GM19351 (cell line): Measurements from ENCODE around the gene PFN4.

Source experiments
- ATAC-seq: cut with Tn5 transposase; IDR thresholded peaks from one replicate; pipeline ENCODE4 v1.9.1; 2021; ENCODE audit warnings: mild to moderate bottlenecking, moderate library complexity; ENCODE audit not compliant: unreplicated experiment

Gene PFN4

DNA sequence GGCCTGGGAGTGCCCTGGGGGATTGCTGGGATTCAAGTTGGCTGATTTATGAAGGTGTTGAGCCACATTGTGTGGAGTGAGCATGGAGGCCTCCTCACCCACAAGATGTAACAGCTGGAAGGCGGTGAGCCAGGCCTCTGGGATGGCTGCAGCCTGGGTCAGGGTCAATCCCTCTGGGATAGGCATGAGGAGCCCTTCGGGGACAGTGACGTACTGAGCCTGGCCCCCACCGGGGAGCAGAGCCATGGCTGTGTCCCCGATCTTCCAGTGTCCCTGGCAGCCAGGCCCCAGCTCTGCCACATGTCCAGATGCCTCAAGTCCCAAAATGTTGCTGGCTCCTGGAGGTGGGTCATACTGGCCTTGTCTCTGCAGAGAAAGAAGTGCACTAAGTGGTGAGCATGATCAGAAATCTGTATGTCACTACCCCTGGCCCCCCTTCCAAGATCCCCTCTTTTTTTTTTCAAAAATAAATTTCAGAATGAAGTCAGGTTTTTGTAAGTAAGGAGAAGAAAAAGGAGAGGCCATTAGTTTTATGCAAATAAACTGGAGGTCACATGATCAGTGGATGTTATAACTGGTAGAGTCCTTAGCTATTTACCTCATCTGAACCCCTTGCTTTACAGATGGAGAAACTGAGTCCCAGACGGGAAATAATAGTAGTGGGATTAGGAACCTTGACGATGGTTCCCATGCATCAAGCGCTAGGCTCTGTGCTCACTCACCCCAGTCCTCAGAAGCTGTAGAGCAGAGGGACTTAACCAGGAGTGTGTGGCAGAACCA lies 40.2 kb downstream of the PFN4 start:
- ATAC-seq: no peak

DNA sequence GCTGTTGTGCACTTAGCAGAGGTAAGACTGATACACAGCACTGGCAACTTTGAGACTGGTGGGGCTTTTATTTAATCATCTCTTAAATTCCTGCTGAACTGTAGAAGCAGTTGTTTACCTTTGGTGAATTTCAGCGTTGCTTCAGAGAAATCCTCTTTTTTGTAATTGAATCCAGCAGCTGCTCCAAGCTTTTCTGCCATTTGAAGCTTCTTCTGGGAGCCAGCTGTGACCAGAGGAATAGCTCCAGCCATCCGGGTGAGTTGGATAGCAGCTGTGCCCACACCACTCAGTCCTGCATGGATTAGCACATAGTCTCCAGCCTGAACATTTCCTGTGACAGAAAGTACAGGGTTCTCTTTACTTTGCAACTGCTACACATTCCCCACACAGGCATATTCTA lies 42.4 kb downstream of the PFN4 start:
- no peak for ATAC-seq

DNA sequence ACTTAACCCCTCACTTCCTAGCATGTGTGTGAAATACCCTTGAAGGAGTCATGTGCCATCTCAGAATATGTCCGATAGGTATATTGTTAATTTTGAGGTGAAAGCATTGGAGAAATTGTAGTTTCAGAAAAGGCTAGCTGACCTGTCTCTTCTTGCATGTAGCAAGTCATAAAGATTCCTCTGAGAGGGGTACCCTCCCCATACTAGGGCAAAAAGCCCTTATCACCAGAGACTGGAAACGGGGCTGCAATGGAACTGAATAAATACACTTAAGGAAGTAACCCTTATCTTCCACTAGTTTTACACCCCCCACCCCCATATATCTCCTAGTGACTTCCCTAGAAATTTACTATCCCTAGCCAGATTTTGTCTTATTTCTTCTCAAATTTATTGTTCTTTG lies 45.3 kb downstream of the PFN4 start:
- no peak for ATAC-seq

DNA sequence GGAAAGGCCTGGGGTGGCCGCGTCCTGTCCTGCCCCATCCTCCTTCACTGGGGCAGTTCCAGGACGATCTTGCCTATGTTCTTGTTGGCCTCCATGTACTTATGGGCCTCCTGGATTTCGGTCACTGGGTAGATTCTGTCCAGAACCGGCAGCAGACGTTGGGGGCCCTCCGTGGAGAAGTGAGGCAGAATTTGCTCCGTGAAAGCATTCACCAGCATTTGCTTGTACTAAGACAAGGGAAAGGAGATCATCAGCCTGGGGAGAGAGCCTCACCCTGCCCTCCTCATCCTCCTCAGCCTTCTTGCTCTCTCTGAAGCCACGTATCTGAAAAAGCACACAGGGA lies 45.6 kb downstream of the PFN4 start:
- ATAC-seq: no peak

DNA sequence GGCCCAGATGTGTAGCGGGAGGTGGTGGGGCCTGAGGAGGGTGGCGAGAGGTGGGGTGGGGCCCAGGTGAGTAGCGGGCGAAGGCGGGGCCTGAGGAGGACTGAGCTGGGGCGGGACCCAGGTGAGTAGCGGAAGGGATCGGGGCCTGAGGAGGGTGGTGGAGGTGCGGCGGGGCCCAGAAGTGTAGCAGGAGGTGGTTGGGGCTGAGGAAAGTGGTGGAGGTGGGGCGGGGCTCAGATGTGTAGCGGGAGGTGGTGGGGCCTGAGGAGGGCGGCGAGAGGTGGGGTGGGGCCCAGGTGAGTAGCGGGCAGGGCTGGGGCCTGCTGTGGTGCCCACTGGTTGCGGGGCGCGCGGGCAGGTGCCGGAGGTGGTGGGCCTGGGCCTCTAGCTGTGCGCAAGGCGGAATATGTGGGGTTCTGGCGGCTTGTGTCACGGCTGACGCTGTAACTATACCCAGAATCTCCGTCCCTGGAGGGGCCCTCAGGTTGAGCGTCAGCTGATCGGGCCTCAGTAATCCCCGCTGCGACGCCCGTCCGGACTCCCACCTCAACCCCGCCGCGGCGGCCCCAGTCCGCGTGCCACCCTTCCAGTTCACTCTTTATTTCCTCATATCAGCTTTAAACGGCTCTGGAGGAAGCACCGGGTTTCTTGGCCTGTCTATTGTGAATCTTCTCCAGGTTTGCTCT lies 46.1 kb downstream of the PFN4 start:
- peak; percentile 9 for ATAC-seq

DNA sequence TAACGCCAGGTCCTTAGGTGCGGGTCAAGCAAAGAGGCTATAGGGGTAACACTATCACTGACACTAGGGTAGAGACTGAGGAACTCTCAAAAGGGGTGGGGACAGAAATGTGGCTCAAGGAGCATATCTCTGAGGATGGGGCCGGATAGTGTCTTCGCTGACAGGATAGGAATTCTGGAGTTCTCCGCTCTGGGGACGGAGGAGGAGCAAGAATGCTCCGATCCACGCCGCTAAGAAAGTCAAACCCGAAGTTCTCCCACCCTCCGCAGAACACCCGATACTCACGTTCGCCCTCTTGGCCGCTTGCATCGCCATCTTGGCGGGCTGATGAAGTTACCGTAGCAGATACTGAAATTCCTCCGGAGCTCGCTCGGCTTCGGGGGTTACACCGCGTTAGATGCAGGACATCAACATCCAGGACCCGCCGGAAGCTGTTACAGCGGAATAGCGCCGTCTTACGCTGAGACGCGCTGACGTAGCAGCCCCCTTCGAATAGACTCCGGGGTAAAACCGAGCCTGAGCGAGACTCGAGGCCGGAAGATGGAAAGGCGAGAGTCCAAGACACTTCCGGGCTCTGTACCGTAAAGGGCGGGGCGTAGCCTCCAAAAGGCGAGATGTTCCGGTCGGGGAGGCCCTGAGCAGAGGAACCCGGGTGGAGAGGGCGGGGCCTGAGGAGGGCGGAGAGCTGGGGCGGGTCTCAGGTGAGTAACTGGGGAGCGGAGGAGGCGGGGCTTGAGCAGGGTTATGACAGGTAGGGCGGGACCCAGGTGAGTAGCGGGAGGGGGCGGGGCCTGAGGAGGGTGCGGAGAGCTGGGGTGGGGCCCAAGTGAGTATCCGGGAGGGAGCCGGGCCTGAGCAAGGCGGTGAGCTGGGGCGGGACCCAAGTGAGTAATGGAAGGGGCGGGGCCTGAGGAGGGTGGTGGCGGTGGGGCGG lies 47.0 kb downstream of the PFN4 start, which contains the start of gene SF3B6:
Gene SF3B6 (minus strand): TSS at position 412 of the 934 bp plus-strand sequence. CDS start 97 bp downstream, at position 315.
- peak; percentile 94 for ATAC-seq

- ATAC-seq: no peak
Observed at GRCh38 chr2:24075259-24075658, 47.9 kb downstream of the PFN4 start.

GRCh38 chr2:24073816-24074215 lies 49.3 kb downstream of the PFN4 start:
- ATAC-seq: no peak

- ATAC-seq: no peak
Observed at GRCh38 chr2:24072259-24072658, 50.9 kb downstream of the PFN4 start.

- no peak for ATAC-seq
Observed at GRCh38 chr2:24065341-24065740, 57.8 kb downstream of the PFN4 start.
